ENCODE measurements around the gene YBEY. TPM values are rescaled to one million over a fixed set of nuclear protein-coding genes. Genes with fewer than 3 reads are reported as not detected.

YBEY gene
- total RNA-seq, 1 donor from 2014 or later = 20.4 TPM

DNA sequence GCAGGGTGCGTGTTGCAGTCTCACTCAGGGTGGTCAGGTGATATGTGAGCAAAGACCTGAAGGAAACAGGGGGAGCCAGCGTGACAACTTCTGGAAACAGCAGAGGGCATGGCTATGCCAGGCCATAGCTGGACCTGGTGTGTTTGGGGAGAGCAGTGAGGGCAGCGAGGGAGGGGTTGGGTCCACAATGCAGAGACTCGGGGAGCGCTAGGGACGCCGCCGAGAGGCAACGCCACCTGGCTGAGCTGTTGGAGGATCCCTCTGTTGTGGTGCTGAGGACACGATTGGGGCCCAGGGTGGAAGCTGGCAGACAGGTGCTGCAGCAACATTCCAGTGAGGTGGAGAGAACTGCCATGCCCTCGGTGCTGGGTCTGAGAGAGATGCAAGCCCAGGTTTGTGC, 31.0 kb upstream of the YBEY start:
- Histone ChIP-seq H3K27ac (no peak overlapping the region), H3K9me3 (no peaks in the 10 kb centered on the region), H3K27me3 (ENCODE audit: low read depth) (no peaks in the 10 kb centered on the region), H3K4me3 (no peak overlapping the region), H3K36me3 (peaks cover 100% of the 10 kb centered on the region), H3K4me1 (no peaks in the 10 kb centered on the region)
- TF ChIP-seq, protein P1, sequence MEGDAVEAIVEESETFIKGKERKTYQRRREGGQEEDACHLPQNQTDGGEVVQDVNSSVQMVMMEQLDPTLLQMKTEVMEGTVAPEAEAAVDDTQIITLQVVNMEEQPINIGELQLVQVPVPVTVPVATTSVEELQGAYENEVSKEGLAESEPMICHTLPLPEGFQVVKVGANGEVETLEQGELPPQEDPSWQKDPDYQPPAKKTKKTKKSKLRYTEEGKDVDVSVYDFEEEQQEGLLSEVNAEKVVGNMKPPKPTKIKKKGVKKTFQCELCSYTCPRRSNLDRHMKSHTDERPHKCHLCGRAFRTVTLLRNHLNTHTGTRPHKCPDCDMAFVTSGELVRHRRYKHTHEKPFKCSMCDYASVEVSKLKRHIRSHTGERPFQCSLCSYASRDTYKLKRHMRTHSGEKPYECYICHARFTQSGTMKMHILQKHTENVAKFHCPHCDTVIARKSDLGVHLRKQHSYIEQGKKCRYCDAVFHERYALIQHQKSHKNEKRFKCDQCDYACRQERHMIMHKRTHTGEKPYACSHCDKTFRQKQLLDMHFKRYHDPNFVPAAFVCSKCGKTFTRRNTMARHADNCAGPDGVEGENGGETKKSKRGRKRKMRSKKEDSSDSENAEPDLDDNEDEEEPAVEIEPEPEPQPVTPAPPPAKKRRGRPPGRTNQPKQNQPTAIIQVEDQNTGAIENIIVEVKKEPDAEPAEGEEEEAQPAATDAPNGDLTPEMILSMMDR (IDR thresholded peaks at IDR 0.05) = no peak
- no peak for ATAC-seq
- intact Hi-C loops (cut with DNase I) = no loop called here
- no peak for DNase-seq

DNA sequence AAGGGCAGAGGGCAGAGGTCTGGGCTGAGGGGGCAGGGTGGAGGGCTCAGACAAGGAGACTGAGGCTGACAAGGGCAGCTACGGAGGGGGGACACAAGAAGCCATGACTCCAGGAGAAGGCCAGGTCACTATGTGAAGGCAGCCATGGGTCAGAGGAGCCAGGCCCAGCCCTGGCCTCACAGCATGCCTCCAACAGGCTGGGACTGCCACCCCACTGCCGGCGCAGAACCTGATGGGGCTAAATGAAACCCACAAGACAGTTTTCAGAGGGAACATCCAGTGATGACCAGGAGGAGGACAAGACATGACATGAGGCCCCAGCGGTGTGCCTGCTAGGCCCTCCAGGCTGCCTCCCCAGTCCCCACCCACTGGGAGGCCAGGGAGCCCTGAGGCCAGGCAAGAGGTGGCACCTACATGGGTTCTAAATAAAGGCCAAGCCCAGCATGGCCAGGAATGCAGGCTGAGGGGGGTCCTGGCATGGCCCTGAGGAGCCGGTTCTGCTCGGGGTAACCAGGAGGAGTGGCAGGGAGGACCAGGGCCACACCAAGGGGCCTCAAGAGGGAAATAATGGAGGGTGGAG, 30.3 kb upstream of the YBEY start:
- TF ChIP-seq, protein P1 (IDR thresholded peaks at IDR 0.05) = no peak
- H3K9me3 ChIP-seq = no peaks in the 10 kb centered on the region
- no peaks in the 10 kb centered on the region for H3K4me1 ChIP-seq
- no peak for DNase-seq
- no peak overlapping the region for H3K4me3 ChIP-seq
- no peak for ATAC-seq
- no peaks in the 10 kb centered on the region for H3K27me3 ChIP-seq (ENCODE audit: low read depth)
- peaks cover 100% of the 10 kb centered on the region for H3K36me3 ChIP-seq
- H3K27ac ChIP-seq = no peak overlapping the region
- intact Hi-C loops (cut with DNase I) = no loop called here

DNA sequence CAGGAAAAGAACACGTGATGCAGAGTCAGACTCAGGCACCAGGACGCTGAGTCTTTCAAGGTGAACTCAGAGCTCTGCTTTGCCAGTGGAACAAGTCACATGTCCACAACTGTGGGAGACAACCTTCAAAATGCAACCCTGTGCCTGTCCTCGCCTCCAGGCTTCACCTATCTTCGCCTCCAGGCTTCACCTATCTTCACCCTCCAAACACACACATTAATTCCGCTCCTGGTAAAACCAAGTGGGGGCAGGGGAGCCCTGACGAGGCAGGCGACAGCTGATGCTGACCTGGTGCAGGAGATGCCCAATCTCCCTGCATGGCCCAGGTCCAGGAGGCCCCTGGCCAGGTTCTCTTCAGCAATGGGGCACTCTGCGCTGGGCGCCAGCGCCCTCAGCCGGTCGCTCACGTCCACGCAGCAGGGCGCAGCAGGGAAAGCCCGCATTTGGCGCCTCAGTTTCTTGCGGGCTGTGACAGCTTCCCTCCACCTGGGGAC, 29.6 kb upstream of the YBEY start:
- intact Hi-C loops (cut with DNase I) = no loop called here
- no peak overlapping the region for H3K27ac ChIP-seq
- ATAC-seq (no peak), DNase-seq (no peak)
- H3K9me3 ChIP-seq = no peaks in the 10 kb centered on the region
- H3K4me1 ChIP-seq = no peaks in the 10 kb centered on the region
- peaks cover 100% of the 10 kb centered on the region for H3K36me3 ChIP-seq
- TF ChIP-seq, protein P1 (IDR thresholded peaks at IDR 0.05) = no peak
- no peak overlapping the region for H3K4me3 ChIP-seq
- no peaks in the 10 kb centered on the region for H3K27me3 ChIP-seq (ENCODE audit: low read depth)

DNA sequence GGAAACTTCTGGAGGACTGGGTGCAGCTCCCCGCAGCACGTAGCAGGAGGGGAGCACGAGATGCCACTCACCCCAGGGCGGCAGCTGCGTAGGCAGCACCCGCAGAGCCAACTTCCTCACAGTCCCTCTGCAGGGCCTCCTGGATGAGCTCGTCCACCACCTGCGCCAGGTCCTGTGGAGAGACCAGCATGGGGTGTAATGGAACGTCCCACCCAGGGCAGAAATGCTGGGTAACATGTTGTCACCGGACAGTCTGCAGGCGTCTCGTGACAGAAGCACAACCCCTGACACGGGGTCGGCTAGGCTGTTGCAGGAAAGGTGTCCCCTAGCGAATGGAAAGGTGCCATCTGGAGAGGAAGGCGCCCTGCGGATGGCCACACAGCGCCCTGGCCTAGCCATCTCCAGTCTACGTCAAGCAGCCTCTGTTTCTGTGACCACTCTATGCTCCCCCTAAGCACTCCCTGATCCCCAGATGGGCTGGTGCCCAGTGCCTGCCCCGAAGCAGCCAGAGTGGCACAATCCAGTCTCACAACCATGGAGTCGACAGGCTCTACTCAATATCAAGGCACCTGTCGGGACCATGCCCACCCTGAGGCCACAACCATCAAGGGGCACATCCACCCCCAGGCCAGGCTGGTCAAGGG, 22.0 kb upstream of the YBEY start:
- TF ChIP-seq, protein P1 (IDR thresholded peaks at IDR 0.05) = no peak
- H3K4me1 ChIP-seq = no peaks in the 10 kb centered on the region
- H3K36me3 ChIP-seq = peaks cover 97% of the 10 kb centered on the region
- no peaks in the 10 kb centered on the region for H3K9me3 ChIP-seq
- H3K27ac ChIP-seq = no peak overlapping the region
- no peak overlapping the region for H3K4me3 ChIP-seq
- ATAC-seq (peak in 1 of 2 donors; percentile 5), DNase-seq (no peak)
- H3K27me3 ChIP-seq (ENCODE audit: low read depth) = no peaks in the 10 kb centered on the region
- intact Hi-C loops (cut with DNase I) = no loop called here

DNA sequence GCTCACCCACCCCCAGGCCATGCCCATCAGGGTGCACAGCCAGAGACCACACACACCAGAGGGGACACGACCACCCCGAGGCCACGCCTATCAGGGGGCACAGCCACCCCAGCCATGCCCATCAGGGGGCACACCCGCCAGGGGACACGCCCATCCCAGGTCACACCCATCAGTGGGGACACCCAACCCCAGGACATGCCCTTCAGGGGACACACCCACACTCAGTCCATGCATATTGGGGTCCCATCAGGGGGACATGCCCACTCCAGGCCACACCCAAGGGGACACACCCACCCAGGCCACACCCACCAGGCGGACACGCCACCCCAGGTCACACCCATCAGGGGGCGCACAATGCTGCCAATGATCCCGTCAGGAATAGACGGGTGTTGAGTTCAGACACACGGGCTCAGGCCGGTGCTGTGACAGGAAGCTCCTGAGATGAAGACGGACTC, 21.4 kb upstream of the YBEY start:
- TF ChIP-seq, protein P1 (IDR thresholded peaks at IDR 0.05) = no peak
- Histone ChIP-seq H3K27me3 (ENCODE audit: low read depth) (no peaks in the 10 kb centered on the region), H3K4me3 (no peak overlapping the region), H3K27ac (no peak overlapping the region), H3K4me1 (no peaks in the 10 kb centered on the region), H3K9me3 (no peaks in the 10 kb centered on the region), H3K36me3 (peaks cover 97% of the 10 kb centered on the region)
- DNase-seq (no peak), ATAC-seq (peak; percentile 26 to 37)
- intact Hi-C loops (cut with DNase I) = no loop called here

Data from lower lobe of right lung (tissue), 2 donors.